OCI-LY1 (cell line): ENCODE measurements around the gene TTYH1.

Experiments
- H2AFZ ChIP-seq: fragments of 200-600 bp; sonication (generic), shearing (Covaris generic); 2 replicates; pipeline ENCODE4 v1.6.0; 2014; ENCODE audit warnings: antibody characterized with exemption, mild to moderate bottlenecking, low read length
- H3F3A ChIP-seq: fragments of 200-600 bp; sonication (generic), shearing (Covaris generic); 2 replicates; pipeline ENCODE4 v1.6.0; 2014; ENCODE audit warnings: mild to moderate bottlenecking, antibody characterized with exemption, low read length, moderate library complexity; ENCODE audit not compliant: insufficient read depth
- H3K27ac ChIP-seq: fragments of 200-600 bp; sonication (generic); 2 replicates; pipeline ENCODE4 v1.5.1; 2014; ENCODE audit warnings: low read length, mixed run types, mild to moderate bottlenecking, low read depth; ENCODE audit not compliant: poor library complexity, severe bottlenecking
- H3K27me3 ChIP-seq: fragments of 200-600 bp; sonication (generic); 2 replicates; pipeline ENCODE4 v1.6.0; 2014; ENCODE audit warnings: antibody characterized with exemption, mild to moderate bottlenecking, low read length, moderate library complexity; ENCODE audit not compliant: insufficient read depth
- H3K36me3 ChIP-seq: fragments of 200-600 bp; sonication (generic); 2 replicates; pipeline ENCODE4 v1.6.1; 2014; ENCODE audit warnings: mild to moderate bottlenecking, antibody characterized with exemption, low read length, moderate library complexity, mixed read lengths; ENCODE audit not compliant: insufficient read depth
- H3K4me1 ChIP-seq: fragments of 200-600 bp; sonication (generic); 2 replicates; pipeline ENCODE4 v1.5.1; 2014; ENCODE audit warnings: mild to moderate bottlenecking, low read length, moderate library complexity; ENCODE audit not compliant: insufficient read depth, severe bottlenecking
- H3K4me2 ChIP-seq: fragments of 200-600 bp; sonication (generic), shearing (Covaris generic); 2 replicates; pipeline ENCODE4 v1.6.1; 2014; ENCODE audit warnings: low read length
- H3K4me3 ChIP-seq: fragments of 200-600 bp; sonication (generic); 2 replicates; pipeline ENCODE4 v1.5.1; 2014; ENCODE audit warnings: low read length, low read depth, mild to moderate bottlenecking, mixed read lengths; ENCODE audit not compliant: poor library complexity, severe bottlenecking
- H3K79me2 ChIP-seq: fragments of 200-600 bp; shearing (Covaris generic); 2 replicates; pipeline ENCODE4 v1.6.1; 2016; ENCODE audit warnings: mixed run types, low read length, mixed read lengths; ENCODE audit not compliant: insufficient read depth
- H3K9ac ChIP-seq: fragments of 200-600 bp; sonication (generic), shearing (Covaris generic); 2 replicates; pipeline ENCODE4 v1.6.1; 2014; ENCODE audit warnings: mild to moderate bottlenecking, low read length, mixed read lengths
- H3K9me2 ChIP-seq: fragments of 200-600 bp; sonication (generic), shearing (Covaris generic); 2 replicates; pipeline ENCODE4 v1.6.1; 2014; ENCODE audit warnings: low read depth, mild to moderate bottlenecking, low read length, mixed read lengths
- H3K9me3 ChIP-seq: fragments of 200-600 bp; shearing (Covaris generic); 2 replicates; pipeline ENCODE4 v1.6.1; 2014; ENCODE audit warnings: low read length, mixed read lengths
- H4K20me1 ChIP-seq: fragments of 200-600 bp; sonication (generic), shearing (Covaris generic); 2 replicates; pipeline ENCODE4 v1.6.0; 2016; ENCODE audit warnings: mild to moderate bottlenecking, low read length; ENCODE audit not compliant: insufficient read depth
- EZH2 ChIP-seq: fragments of 200-600 bp; sonication (generic), shearing (Covaris generic); IDR thresholded peaks from 2 replicates; pipeline ENCODE4 v1.8.0; 2017; ENCODE audit warnings: borderline replicate concordance, mixed run types, mild to moderate bottlenecking, antibody characterized with exemption, low read length, moderate library complexity, mixed read lengths
- TF ChIP-seq, protein P1 (sequence below): fragments of 200-600 bp; sonication (generic), shearing (Covaris generic); IDR thresholded peaks from 2 replicates; pipeline ENCODE4 v1.5.1; 2017; ENCODE audit warnings: mild to moderate bottlenecking, antibody characterized with exemption, low read length, moderate library complexity, mixed read lengths

The TTYH1 gene

DNA sequence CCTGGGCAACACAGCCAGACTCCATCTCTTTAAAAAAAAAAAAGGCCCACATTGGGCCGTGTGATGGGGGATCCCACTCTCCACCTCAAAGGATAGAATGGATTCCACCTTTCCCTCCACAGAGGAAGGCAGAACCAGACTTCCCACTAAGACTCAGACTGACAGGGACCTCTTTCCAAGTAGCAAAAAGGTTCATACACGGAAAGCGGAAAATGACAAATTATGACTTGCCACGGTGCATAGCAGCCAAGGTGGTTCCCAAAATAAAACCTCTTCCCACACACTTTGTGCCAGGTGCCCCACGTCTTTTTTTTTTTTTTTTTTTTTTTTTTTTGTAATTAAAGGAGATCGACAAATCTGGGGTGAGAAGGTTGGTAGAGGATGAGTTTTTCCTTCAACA lies 14.4 kb upstream of the TTYH1 start:
- Histone ChIP-seq H3K36me3 (no peaks in the 10 kb centered on the region), H3K4me3 (no peak overlapping the region), H3K27ac (no peak overlapping the region), H3K79me2 (no peaks in the 10 kb centered on the region), H3F3A (no peaks in the 10 kb centered on the region), H2AFZ (no peak overlapping the region), H3K4me2 (no peak overlapping the region), H3K9me2 (no peaks in the 10 kb centered on the region), H3K27me3 (0 out of 2 replicates have a peak, but pooled peaks cover 3% of the 10 kb centered on the region), H3K9me3 (no peaks in the 10 kb centered on the region), H4K20me1 (no peaks in the 10 kb centered on the region), H3K4me1 (no peaks in the 10 kb centered on the region), H3K9ac (no peak overlapping the region)
- TF ChIP-seq, protein P1, sequence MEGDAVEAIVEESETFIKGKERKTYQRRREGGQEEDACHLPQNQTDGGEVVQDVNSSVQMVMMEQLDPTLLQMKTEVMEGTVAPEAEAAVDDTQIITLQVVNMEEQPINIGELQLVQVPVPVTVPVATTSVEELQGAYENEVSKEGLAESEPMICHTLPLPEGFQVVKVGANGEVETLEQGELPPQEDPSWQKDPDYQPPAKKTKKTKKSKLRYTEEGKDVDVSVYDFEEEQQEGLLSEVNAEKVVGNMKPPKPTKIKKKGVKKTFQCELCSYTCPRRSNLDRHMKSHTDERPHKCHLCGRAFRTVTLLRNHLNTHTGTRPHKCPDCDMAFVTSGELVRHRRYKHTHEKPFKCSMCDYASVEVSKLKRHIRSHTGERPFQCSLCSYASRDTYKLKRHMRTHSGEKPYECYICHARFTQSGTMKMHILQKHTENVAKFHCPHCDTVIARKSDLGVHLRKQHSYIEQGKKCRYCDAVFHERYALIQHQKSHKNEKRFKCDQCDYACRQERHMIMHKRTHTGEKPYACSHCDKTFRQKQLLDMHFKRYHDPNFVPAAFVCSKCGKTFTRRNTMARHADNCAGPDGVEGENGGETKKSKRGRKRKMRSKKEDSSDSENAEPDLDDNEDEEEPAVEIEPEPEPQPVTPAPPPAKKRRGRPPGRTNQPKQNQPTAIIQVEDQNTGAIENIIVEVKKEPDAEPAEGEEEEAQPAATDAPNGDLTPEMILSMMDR = no peak
- no peak for TF ChIP-seq EZH2

DNA sequence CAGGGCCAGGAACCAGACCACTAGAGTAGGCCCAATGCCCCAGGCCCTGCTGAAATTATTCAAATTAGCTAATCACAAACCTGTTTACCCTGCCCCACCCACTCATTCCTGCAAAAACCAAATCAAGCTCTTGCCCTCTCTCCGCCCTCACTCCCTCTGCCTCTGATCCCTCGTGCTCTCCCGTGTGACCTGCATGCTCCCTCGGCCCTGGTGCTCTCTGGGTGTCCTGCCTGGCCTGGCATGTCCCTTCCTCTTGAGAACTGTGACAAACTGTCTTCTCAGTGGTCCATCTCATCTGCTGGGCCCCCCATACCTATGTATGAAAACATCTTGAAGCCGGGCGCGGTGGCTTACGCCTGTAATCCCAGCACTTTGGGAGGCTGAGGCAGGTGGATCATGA lies 12.2 kb upstream of the TTYH1 start:
- Histone ChIP-seq H3F3A (0 out of 2 replicates have a peak, but pooled peaks cover under 1% of the 10 kb centered on the region), H3K4me2 (no peak overlapping the region), H3K27me3 (0 out of 2 replicates have a peak, but pooled peaks cover 3% of the 10 kb centered on the region), H2AFZ (no peak overlapping the region), H4K20me1 (no peaks in the 10 kb centered on the region), H3K9me3 (no peaks in the 10 kb centered on the region), H3K4me1 (no peaks in the 10 kb centered on the region), H3K79me2 (no peaks in the 10 kb centered on the region), H3K4me3 (no peak overlapping the region), H3K9ac (no peak overlapping the region), H3K27ac (no peak overlapping the region), H3K9me2 (no peaks in the 10 kb centered on the region), H3K36me3 (no peaks in the 10 kb centered on the region)
- TF ChIP-seq EZH2 = no peak
- TF ChIP-seq, protein P1 = no peak

DNA sequence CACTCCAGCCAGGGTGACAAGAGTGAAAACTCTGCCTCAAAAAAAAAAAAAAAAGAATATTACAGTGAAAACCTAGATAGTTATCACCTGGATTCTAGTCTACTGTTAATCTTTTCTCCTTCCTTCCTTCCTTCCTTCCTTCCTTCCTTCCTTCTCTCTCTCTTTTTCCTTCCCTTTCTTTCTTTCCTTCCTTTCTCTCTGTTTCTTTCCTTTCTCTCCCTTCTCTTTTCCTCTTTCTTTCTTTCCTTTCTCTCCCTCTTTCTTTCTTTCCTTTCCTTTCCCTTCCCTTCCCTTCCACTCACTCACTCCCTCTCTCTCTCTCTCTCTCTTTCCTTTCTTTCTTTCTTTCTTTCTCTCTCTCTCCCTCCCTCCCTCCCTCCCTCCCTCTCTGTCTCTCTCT lies 9.6 kb upstream of the TTYH1 start:
- no peaks in the 10 kb centered on the region for H3K9me2 ChIP-seq
- H4K20me1 ChIP-seq = no peaks in the 10 kb centered on the region
- H3K4me3 ChIP-seq = no peak overlapping the region
- no peak overlapping the region for H3K4me2 ChIP-seq
- no peak overlapping the region for H2AFZ ChIP-seq
- H3K79me2 ChIP-seq = no peaks in the 10 kb centered on the region
- H3K9ac ChIP-seq = no peak overlapping the region
- H3K27ac ChIP-seq = no peak overlapping the region
- H3K27me3 ChIP-seq = no peaks in the 10 kb centered on the region
- no peaks in the 10 kb centered on the region for H3K36me3 ChIP-seq
- no peaks in the 10 kb centered on the region for H3K9me3 ChIP-seq
- no peaks in the 10 kb centered on the region for H3K4me1 ChIP-seq
- TF ChIP-seq EZH2 = no peak
- TF ChIP-seq, protein P1 = no peak
- 0 out of 2 replicates have a peak, but pooled peaks cover 3% of the 10 kb centered on the region for H3F3A ChIP-seq
